ENCODE data around the gene HMGXB4.

DNA sequence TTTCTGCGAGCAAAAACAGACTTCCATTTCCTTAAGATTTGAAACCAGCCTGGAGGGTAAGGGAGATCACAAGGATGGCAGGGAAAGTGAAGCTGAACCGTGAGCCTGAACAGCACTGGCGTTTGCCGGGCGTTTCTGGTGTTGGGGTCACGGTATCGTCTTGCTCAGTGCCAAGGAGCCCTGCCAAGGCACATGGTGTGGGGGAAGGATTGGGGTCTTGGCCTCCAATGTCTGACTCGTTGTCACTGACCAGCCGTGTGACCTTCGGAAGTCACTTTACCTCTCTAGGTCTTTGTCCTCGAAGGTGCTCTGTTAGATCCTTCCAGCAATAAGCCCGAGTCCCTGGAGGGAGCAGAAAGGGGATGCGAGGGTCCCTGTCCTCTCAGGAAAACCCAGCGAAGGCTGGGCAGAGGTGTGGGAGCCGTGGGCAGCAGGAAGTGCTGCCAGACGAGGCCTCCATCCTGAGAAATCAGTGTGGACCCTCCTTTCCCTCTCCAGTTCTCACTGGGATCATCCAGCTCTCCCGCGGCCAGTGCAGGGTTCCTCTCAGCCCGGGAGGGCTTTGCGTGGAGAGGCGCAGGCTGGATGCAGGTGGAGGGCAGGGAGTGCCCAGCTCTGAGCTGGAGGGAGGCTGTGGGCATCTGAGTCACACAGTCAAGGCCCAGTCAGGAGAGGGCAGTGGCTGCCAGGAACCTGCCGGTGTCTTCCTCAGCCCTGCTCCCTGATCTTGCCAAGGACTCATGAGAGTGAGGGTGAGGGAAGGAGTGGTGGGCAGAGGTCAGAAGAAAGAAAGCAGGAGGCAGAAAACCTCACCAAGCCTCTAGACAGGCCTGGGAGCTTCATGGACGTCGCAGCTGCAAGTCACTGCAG lies 61.3 kb downstream of the HMGXB4 start:
- TF ChIP-seq CTCF (IDR thresholded peaks at IDR 0.05; ENCODE audit: low read depth, low read length, poor library complexity, severe bottlenecking): no peak
- TF ChIP-seq EZH2phosphoT487 (IDR thresholded peaks at IDR 0.05; ENCODE audit: borderline replicate concordance, low read length): no peak

Measured in DOHH2 (cell line).